ENCODE data around the gene PPM1B. TPM values are rescaled to one million over a fixed set of nuclear protein-coding genes. Genes with fewer than 3 reads are reported as not detected.

The PPM1B gene
- total and polyA plus RNA-seq, 8 donors: 11.7 to 122 (median 28.9) TPM

DNA sequence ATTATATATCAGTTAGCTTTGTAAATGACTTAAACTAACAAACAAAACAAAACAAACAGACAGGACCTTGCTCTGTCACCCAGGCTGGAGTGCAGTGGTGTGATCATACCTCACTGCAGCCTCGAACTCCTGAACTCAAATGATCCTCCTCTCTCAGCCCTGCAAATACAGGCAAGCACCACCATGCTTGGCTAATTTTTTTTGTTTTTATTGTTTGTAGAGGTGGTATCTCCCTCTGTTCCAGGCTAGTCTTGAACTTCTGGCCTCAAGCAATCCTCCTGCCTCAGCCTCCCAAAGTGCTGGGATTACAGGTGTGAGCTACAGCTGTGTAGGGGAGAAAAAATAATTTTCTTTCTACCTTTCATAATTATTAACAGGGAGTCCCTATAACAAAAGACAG, 33.8 kb upstream of the PPM1B start:
- Histone ChIP-seq H3K9me3 (no peaks in the 10 kb centered on the region), H3K27me3 (no peaks in the 10 kb centered on the region), H3K4me3 (no peak overlapping the region), H3K4me1 (peaks cover 0 to 5% (median 0%) of the 10 kb centered on the region in 4 donors), H3K36me3 (no peaks in the 10 kb centered on the region), H3K27ac (no peak overlapping the region)
- DNase-seq: no peak
- TF ChIP-seq, protein P1, sequence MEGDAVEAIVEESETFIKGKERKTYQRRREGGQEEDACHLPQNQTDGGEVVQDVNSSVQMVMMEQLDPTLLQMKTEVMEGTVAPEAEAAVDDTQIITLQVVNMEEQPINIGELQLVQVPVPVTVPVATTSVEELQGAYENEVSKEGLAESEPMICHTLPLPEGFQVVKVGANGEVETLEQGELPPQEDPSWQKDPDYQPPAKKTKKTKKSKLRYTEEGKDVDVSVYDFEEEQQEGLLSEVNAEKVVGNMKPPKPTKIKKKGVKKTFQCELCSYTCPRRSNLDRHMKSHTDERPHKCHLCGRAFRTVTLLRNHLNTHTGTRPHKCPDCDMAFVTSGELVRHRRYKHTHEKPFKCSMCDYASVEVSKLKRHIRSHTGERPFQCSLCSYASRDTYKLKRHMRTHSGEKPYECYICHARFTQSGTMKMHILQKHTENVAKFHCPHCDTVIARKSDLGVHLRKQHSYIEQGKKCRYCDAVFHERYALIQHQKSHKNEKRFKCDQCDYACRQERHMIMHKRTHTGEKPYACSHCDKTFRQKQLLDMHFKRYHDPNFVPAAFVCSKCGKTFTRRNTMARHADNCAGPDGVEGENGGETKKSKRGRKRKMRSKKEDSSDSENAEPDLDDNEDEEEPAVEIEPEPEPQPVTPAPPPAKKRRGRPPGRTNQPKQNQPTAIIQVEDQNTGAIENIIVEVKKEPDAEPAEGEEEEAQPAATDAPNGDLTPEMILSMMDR (IDR thresholded peaks at IDR 0.05): no peak
- TF ChIP-seq POLR2A (IDR thresholded peaks at IDR 0.05): no peak
- TF ChIP-seq EP300 (IDR thresholded peaks at IDR 0.05): no peak
- no peak for TF ChIP-seq POLR2AphosphoS5 (IDR thresholded peaks at IDR 0.05)
- 89 to 100% (median 96%) methylated on average over 1 of the region's 1 CpG for WGBS, 5 donors
- intact Hi-C loops (cut with DNase I; ENCODE audit: low total_unique reads): no loop called here

DNA sequence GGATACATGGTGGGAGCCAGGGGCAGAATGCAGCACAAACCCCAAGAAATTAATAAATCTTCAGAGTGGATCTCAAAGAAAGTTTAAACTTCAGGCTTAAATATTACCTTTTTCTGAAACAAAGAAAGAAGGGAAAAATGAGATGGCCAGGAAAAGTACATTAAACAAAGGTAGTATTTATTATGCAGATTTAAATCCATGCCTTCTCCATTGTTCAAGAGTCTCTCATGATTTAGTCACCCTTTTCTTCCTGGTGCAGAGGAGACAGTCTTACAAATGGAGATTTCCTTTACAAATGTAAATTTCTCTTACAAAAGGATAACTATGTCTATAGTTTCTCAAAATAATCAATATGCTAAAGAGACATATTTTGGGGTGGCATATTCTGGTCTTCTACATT, 33.4 kb upstream of the PPM1B start:
- Histone ChIP-seq H3K4me3 (no peak overlapping the region), H3K4me1 (peaks cover 0 to 5% (median 0%) of the 10 kb centered on the region in 4 donors), H3K9me3 (no peaks in the 10 kb centered on the region), H3K36me3 (no peaks in the 10 kb centered on the region), H3K27me3 (no peaks in the 10 kb centered on the region), H3K27ac (no peak overlapping the region)
- intact Hi-C loops (cut with DNase I; ENCODE audit: low total_unique reads): no loop called here
- TF ChIP-seq EP300 (IDR thresholded peaks at IDR 0.05): no peak
- TF ChIP-seq POLR2A (IDR thresholded peaks at IDR 0.05): no peak
- no peak for TF ChIP-seq POLR2AphosphoS5 (IDR thresholded peaks at IDR 0.05)
- no peak for DNase-seq

DNA sequence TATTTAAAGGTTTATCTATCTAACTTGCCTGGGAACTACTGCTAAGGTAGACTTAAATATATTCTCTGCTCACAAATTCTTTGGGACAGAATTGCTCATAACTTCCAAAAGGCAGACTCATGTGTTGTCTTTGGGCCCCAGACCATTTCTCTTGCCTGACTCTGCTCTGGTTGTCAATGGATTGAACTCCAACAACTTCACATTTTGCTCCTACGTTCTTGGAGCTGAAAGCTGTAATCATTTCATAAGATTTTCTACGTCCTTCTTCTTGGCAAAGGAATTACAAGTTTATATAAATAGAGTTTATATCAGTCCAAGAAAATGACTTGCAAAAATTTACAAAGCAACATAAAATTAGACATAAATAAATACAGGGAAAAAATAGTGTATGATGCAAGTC, 32.9 kb upstream of the PPM1B start:
- Histone ChIP-seq H3K27me3 (peaks cover 0 to 2% (median 0%) of the 10 kb centered on the region in 3 donors), H3K27ac (no peak overlapping the region), H3K4me1 (peaks cover 0 to under 1% (median 0%) of the 10 kb centered on the region in 4 donors), H3K4me3 (no peak overlapping the region), H3K36me3 (no peaks in the 10 kb centered on the region), H3K9me3 (no peaks in the 10 kb centered on the region)
- intact Hi-C loops (cut with DNase I; ENCODE audit: low total_unique reads): no loop called here
- WGBS, 5 donors: 46 to 61% (median 57%) methylated on average over 2 of the region's 2 CpGs
- no peak for DNase-seq
- no peak for TF ChIP-seq POLR2AphosphoS5 (IDR thresholded peaks at IDR 0.05)
- TF ChIP-seq, protein P1 (IDR thresholded peaks at IDR 0.05): no peak
- no peak for TF ChIP-seq EP300 (IDR thresholded peaks at IDR 0.05)
- TF ChIP-seq POLR2A (IDR thresholded peaks at IDR 0.05): no peak

DNA sequence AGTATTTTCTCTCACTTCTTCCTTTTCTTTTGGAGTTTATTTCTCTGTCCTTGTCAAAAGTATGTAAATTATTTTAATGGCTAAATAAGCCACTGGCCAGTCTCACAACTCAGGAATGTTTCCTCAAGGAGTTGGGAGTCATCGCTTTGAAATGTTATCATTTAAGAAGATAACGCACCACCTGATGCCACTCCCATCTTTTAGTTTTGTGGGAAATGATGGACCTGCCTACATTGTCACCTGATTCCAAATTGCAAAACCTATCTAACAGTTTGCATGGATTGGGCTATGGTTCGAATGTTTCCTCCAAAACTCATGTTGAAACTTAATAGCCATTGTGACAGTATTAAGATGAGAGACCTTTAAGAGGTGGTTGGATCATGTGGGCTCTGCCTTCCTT, 32.4 kb upstream of the PPM1B start:
- intact Hi-C loops (cut with DNase I; ENCODE audit: low total_unique reads): no loop called here
- Histone ChIP-seq H3K9me3 (no peaks in the 10 kb centered on the region), H3K4me1 (no peaks in the 10 kb centered on the region), H3K36me3 (no peaks in the 10 kb centered on the region), H3K27ac (no peak overlapping the region), H3K27me3 (peaks cover 0 to 4% (median 0%) of the 10 kb centered on the region in 3 donors), H3K4me3 (no peak overlapping the region)
- DNase-seq: no peak
- TF ChIP-seq POLR2A (IDR thresholded peaks at IDR 0.05) (no peak), EP300 (IDR thresholded peaks at IDR 0.05) (no peak), POLR2AphosphoS5 (IDR thresholded peaks at IDR 0.05) (no peak)
- TF ChIP-seq, protein P1 (IDR thresholded peaks at IDR 0.05): no peak
- WGBS, 5 donors: 51 to 63% (median 58%) methylated on average over 3 of the region's 3 CpGs

DNA sequence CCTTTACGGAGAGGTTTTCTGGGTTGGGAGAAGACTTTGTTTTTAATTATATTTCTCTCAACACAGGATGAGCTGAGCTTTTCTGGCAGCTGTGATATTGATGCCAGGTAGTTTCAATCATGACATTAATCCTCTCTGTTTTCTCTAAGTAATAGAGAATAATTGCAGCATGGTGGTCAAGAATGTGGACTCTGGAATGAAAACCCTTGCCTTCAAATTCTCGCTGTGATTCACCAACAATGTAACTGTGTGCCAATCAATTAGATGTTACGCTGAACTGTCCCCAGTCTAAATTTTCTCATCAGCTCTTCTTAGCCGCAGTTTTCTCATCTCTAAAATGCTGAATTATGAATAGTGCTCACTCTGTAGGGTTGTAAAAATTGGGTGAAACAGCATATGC, 31.6 kb upstream of the PPM1B start:
- WGBS, 5 donors: 86 to 93% (median 90%) methylated on average over 4 of the region's 4 CpGs
- Histone ChIP-seq H3K9me3 (no peaks in the 10 kb centered on the region), H3K36me3 (no peaks in the 10 kb centered on the region), H3K27me3 (peaks cover 0 to 4% (median 0%) of the 10 kb centered on the region in 3 donors), H3K4me1 (no peaks in the 10 kb centered on the region), H3K4me3 (no peak overlapping the region), H3K27ac (no peak overlapping the region)
- TF ChIP-seq EP300 (IDR thresholded peaks at IDR 0.05) (no peak), POLR2A (IDR thresholded peaks at IDR 0.05) (no peak), POLR2AphosphoS5 (IDR thresholded peaks at IDR 0.05) (no peak)
- TF ChIP-seq, protein P1 (IDR thresholded peaks at IDR 0.05): no peak
- no peak for DNase-seq
- intact Hi-C loops (cut with DNase I; ENCODE audit: low total_unique reads): no loop called here

Data from stomach (tissue), 9 donors.